ENCODE data around the gene SEC14L1.
A peak's percentile ranks its signal among the peaks of the same experiment; 100 is the strongest.

The SEC14L1 gene

GRCh38 chr17:77203846-77204245, 63.1 kb downstream of the SEC14L1 start:
- no peak overlapping the region for H3K27ac ChIP-seq (ENCODE audit: extremely low read depth, low read depth, low read length)
- no peaks in the 10 kb centered on the region for H3K9me3 ChIP-seq (ENCODE audit: control insufficient read depth, insufficient read depth, low read depth, low read length)
- H3K4me3 ChIP-seq (ENCODE audit: low read depth, low read length), result no peak overlapping the region
- ChIA-PET CTCF (interaction anchor here (0.5 kb wide), 1 partner anchor 118 kb away, joined by 3 read pairs; no protein-coding TSS in a partner anchor), POLR2A (no interaction called here)
- 0 out of 2 replicates have a peak, but pooled peaks cover 2% of the 10 kb centered on the region for H3K4me1 ChIP-seq (ENCODE audit: control insufficient read depth, insufficient read depth, low read length)
- H3K36me3 ChIP-seq (ENCODE audit: control insufficient read depth in 2 of 2, insufficient read depth in 1 of 2, low read length in 2 of 2), result peaks cover 27 to 81% of the 10 kb centered on the region in 2 experiments
- no peak for TF ChIP-seq HOXC10 (CRISPR knock-in tag; IDR thresholded peaks at IDR 0.05)
- TF ChIP-seq ZNF510 (tag by site-specific recombination; IDR thresholded peaks at IDR 0.05; ENCODE audit: insufficient replicate concordance), result no peak
- TF ChIP-seq KLF10 (tag by site-specific recombination; IDR thresholded peaks at IDR 0.05), result no peak
- no peak for TF ChIP-seq ZNF391 (tag by site-specific recombination; IDR thresholded peaks at IDR 0.05; ENCODE audit: borderline replicate concordance, low read depth)
- TF ChIP-seq ZNF768 (tag by site-specific recombination; IDR thresholded peaks at IDR 0.05), result no peak
- TF ChIP-seq ZNF354C (tag by site-specific recombination; IDR thresholded peaks at IDR 0.05; ENCODE audit: borderline replicate concordance, low read depth), result no peak
- no peak for TF ChIP-seq ZNF26 (tag by site-specific recombination; IDR thresholded peaks at IDR 0.05)
- TF ChIP-seq ZNF580 (tag by site-specific recombination; IDR thresholded peaks at IDR 0.05), result no peak
- no peak for TF ChIP-seq ZNF174 (tag by site-specific recombination; IDR thresholded peaks at IDR 0.05)
- no peak for TF ChIP-seq PATZ1 (tag by site-specific recombination; IDR thresholded peaks at IDR 0.05)
- no peak for TF ChIP-seq ZNF791 (tag by site-specific recombination; IDR thresholded peaks at IDR 0.05)
- no peak for TF ChIP-seq KLF9 (tag by site-specific recombination; IDR thresholded peaks at IDR 0.05; ENCODE audit: low read depth)
- TF ChIP-seq ZNF404 (tag by site-specific recombination; IDR thresholded peaks at IDR 0.05), result no peak
- no peak for TF ChIP-seq ZFHX2 (tag by site-specific recombination; conservative IDR thresholded peaks at IDR 0.05)
- no peak for TF ChIP-seq ZNF792 (tag by site-specific recombination; IDR thresholded peaks at IDR 0.05)
- TF ChIP-seq ZNF394 (tag by site-specific recombination; IDR thresholded peaks at IDR 0.05; ENCODE audit: borderline replicate concordance), result no peak
- no peak for TF ChIP-seq SP7 (tag by site-specific recombination; IDR thresholded peaks at IDR 0.05)

- TF ChIP-seq ZNF426 (tag by site-specific recombination; IDR thresholded peaks at IDR 0.05), result no peak
- peak; percentile 81 for TF ChIP-seq ZIC2 (tag by site-specific recombination; IDR thresholded peaks at IDR 0.05)
- TF ChIP-seq EGR2 (tag by site-specific recombination; IDR thresholded peaks at IDR 0.05; ENCODE audit: low read depth), result peak; percentile 48
- ChIA-PET CTCF (no interaction called here), POLR2A (no interaction called here)
- H3K27ac ChIP-seq (ENCODE audit: extremely low read depth, low read depth, low read length), result no peak overlapping the region
- H3K36me3 ChIP-seq (ENCODE audit: control insufficient read depth in 2 of 2, insufficient read depth in 1 of 2, low read length in 2 of 2), result peaks cover 24 to 82% of the 10 kb centered on the region in 2 experiments
- no peaks in the 10 kb centered on the region for H3K9me3 ChIP-seq (ENCODE audit: control insufficient read depth, insufficient read depth, low read depth, low read length)
- no peak overlapping the region for H3K4me3 ChIP-seq (ENCODE audit: low read depth, low read length)
- H3K4me1 ChIP-seq (ENCODE audit: control insufficient read depth, insufficient read depth, low read length), result 0 out of 2 replicates have a peak, but pooled peaks cover 2% of the 10 kb centered on the region
These were observed 63.8 kb downstream of the SEC14L1 start for GRCh38 chr17:77204536-77204935.
